Muscle of arm (tissue), 12 donors: ENCODE results near the gene EBLN2. TPM values are rescaled to one million over a fixed set of nuclear protein-coding genes. Genes with fewer than 3 reads are reported as not detected.
"Not testable (repeated sequence)": the region's sequence is repeated elsewhere in the genome, so short reads cannot be mapped to it uniquely, and the experiment has no call there.

ENCODE experiments used
- DNase-seq: peaks from one replicate; pipeline ENCODE4 v3.0.0-alpha.2; 2013
- polyA plus RNA-seq, 12 donors: library from polyadenylated mRNA; unstranded; fragments of 120-200 nt; gene quantifications; one replicate each; pipeline ENCODE4 v1.2.1, GENCODE V29; 2013; ENCODE audit not compliant: insufficient read length in 12 of 12

Gene EBLN2
- polyA plus RNA-seq, 12 donors, result 1.4 to 8.7 (median 3.6) TPM; not detected in 1

- DNase-seq, result peak; percentile 31
These were observed 5.2 kb upstream of the EBLN2 start for GRCh38 chr3:73056014-73056844.

DNA sequence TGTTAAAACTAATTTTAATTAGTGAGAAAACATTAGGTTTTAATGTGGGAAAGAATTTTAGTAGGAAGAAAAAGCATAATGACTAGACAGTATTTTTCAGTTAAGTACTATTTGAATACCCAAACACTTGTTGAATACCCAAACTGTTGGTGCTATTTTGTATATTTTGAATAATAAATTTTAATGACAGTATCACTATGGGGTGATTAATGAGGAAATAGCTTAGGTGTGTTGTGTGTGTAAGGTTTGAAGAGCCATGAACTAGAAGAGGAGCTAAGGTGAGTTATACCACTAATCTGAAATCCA, 4.7 kb upstream of the EBLN2 start:
- DNase-seq, result no peak

DNA sequence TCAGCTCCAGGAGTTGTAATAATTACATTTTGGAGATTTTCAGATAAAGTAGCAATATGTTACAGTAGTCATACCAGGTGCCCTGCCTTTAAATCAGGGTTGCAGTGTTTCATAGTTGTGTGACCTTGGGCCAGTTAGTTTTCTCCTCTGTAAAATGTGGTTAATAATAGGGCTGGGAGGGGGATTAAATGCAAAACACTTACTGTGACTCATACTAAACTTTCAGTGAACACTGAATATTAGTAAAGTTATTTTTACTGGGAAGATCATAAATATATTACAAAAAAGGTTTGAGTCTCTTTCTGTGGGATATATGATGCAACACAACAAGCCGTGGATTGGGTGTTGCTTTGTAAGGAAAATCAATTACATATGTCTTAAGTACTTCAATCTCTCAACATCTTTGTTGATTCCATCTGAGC, 1.1 kb upstream of the EBLN2 start:
- DNase-seq, result no peak

DNA sequence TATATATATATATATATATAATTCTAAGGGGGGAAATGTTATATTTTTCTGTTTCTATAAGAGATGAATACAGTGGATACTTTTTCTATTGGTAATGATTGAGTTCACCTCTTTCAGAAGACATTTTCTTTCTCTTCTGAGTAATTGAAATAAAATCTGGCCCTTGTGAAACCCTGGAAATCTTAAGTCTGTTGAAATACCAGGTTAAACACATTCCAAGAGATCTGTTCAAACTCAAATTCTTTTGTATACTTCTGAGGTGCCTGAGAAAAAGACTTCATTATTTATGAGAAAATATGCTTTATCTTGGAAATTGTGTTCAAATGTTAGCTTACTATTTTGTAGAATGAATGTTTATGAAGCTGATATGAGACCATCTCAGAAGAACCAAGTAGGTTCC, 4.8 kb downstream of the EBLN2 start:
- not testable (repeated sequence) for DNase-seq

DNA sequence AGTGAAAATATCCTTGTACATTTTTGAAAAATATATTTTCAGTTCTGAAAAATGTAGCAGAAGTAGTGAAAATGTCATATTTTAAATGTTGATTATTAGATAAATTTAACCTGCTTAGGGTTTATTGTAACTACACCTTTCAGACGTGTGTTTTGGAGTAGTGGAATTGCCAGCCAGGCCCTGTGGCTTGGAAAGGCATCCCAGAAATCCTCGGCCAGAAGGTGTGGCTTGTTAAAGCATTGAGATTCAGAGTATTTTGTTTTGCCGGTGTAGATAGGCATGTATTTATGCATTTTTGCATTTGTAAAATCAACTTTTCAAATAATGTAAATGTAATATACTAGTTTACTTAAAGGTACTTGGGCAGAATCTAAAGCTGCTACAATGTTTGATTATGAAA, 7.0 kb downstream of the EBLN2 start:
- no peak for DNase-seq

DNA sequence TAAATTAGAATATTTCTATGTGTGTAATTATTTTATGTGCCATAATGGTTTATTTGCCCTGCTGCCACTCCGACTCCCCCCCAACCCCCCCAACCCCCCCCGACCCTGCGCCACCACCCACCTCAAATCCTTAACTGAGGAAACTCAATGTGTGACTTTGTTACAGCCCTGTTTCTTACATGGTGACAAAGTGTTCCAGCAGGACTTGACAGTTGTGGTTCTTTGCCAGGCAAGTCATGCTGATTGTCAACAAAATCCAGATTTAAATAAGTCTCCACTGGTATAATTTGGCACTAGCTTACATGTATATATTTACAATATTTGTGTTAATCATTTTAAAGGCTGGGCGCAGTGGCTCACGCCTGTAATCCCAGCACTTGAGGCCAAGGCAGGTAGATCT, 7.7 kb downstream of the EBLN2 start:
- DNase-seq, result no peak

DNA sequence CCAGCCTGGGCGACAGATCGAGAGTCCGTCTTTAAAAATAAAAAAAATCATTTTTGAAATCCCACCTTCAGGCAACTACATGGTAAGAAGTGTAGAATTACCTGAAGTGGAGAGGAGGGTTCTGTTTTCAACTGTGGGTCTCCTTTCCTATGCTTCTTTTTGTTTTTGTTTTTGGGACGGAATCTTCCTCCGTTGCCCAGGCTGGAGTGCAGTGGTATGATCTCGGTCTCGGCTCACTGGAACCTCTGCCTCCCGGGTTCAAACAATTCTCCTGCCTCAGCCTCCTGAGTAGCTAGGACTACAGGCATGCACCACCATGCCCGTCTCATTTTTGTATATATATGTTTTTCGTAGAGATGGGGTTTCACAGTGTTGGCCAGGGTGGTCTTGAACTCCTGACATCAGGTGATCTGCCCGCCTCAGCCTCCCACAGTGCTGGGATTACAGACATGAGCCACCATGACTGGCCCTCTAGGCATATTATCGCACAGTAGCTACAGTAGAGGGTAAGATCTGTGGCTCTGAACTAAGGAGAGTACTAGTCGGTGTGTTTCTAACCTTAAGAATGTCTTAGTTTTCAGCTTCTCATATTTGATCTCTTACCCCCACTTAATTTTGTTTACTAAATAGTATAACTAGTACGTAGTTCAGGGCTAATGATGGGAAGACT, 8.5 kb downstream of the EBLN2 start:
- DNase-seq, result no peak

DNA sequence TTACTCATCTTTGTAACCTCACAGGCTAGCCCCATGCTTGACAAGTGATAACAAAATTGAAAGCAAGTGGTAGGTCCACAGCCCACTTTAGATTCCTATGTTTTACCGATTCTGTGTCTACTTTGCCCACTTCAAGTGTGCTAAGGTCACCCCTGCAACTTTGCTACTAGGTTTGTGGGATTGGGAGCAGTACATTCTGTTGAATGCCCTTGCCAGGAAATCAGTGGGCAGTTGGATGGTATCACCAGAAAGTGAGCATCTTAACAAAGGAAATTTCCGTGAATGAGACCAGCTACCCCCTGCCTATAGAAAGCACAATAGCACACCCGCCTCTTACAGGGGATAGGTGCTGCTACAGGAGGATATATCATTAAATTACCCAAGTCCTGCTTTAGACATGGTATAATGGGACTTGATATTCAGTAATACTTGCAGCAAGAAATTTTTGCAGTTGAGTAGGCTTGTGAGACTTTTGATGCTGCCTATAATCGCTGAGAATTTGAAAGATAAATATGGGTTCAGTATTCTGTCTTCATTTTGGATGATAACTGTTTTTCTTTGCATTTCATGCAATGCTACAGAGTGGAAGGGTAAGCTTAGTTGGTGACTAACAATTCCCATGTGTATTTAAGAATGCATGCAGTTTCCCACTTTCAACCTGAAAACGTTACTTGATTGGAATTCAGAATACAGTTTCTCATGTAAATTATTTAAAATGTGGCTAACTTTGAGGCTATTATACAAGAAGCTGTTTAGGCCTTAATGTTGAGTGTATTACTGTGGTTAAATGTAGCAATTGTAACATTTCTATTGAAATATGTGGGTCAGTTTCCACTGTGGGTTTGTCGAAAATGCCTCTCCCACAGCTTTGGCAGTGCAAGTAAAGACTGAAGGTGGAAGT, 9.5 kb downstream of the EBLN2 start:
- no peak for DNase-seq

- no peak for DNase-seq
These were observed 10.5 kb downstream of the EBLN2 start for GRCh38 chr3:73071952-73072351.

DNA sequence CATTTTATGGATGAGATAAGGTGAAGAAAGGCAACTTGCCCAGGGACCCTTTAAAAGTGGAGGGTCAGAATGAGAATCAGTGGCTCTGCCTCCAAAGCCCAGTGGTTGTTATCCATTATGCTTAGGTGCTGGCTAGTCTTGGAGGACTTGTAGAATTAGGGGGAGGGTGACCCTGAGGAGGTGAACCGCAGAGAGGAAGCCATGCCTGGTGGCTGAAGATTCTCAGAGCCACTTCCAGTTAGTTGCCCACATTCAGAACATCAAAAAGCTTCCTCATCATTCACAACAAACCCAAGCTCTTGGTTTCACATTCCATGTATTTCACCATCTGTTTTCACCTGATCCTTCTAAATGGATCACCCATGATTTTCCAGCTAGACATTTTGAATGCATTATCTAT, 11.2 kb downstream of the EBLN2 start:
- no peak for DNase-seq

- no peak for DNase-seq
These were observed 11.7 kb downstream of the EBLN2 start for GRCh38 chr3:73073091-73073707.

GRCh38 chr3:73074781-73075180, 13.3 kb downstream of the EBLN2 start:
- no peak for DNase-seq

- DNase-seq, result no peak
These were observed 18.9 kb downstream of the EBLN2 start for GRCh38 chr3:73080216-73080966.

- no peak for DNase-seq
These were observed 19.7 kb downstream of the EBLN2 start for GRCh38 chr3:73081140-73081539.

- DNase-seq, result no peak
These were observed 22.7 kb downstream of the EBLN2 start for GRCh38 chr3:73084170-73084569.

DNA sequence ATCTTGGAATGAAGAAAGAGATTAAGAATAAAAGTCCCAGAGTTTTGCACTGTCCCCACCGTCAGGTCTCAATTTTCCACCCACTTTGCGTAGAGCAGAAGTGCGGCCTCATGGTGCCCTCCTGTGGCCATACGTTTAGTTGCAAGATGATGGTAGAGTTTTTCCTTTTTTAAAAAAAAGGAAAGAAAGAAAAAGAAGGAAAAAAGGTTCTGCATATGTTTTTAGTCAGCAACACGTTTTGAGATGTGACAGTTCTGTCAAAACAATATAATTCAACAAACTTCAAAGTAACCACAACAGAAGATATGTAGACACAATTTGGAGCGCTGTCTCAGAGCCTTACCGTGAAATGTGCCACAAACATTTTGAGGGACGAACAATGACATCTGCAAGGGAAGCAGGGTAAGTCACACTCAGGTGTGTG, 24.6 kb downstream of the EBLN2 start:
- peak; percentile 57 for DNase-seq

- DNase-seq, result no peak
These were observed 32.7 kb downstream of the EBLN2 start for GRCh38 chr3:73094129-73094528.

- DNase-seq, result no peak
These were observed 33.5 kb downstream of the EBLN2 start for GRCh38 chr3:73094951-73095350.

DNA sequence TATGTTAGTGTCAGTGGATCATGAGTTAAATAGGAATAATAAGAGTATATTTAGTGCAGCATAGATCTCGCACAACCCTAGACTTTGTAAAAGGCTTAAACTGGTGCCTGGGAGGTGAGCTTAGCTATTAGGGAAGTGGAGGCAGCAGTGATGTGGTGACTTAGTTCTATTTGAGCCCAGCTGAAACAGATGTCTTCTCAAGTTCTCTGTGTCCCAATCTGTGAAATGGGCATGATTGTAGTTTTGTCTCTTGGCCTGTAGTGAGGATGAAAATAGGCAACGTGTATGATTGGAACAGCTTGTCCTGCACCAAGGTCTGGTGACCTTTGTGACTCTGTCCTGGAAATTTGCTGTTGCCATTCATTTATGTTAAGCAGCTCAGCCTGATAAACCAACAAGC, 34.7 kb downstream of the EBLN2 start:
- no peak for DNase-seq

DNA sequence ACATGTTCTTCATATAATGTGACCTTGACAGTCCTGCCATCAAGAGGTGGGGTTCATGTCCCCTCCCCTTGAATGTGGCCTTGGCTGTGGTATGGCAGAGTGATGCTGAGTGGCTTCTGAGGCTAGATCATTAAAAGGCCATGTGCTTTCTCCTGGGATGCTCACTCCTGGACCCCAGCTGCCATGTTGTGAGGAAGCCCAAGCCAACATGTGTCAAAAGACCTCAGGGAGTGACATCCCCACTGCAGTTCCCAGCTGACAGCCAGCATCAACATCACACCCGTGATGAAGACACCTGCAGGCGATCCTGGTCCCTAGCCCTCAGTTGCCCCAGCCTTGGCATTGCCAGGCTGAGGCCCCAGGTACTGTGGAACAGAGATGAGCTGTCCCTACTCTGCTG, 36.6 kb downstream of the EBLN2 start:
- DNase-seq, result no peak

GRCh38 chr3:73098873-73099272, 37.4 kb downstream of the EBLN2 start:
- no peak for DNase-seq
